Liver (tissue), 9 donors: Measurements from ENCODE around the gene NR2F6. TPM values are rescaled to one million over a fixed set of nuclear protein-coding genes. Genes with fewer than 3 reads are reported as not detected.

Source experiments
- DNase-seq: peaks from one replicate; pipeline ENCODE4 v3.0.0-alpha.2; 2017; ENCODE audit warnings: low spot score
- H3K27ac ChIP-seq, 2 donors: one replicate each; pipeline ENCODE4 v1.7.0; 2013; ENCODE audit warnings: inconsistent platforms in 2 of 2, low read length in 2 of 2, control low read depth in 1 of 2, low read depth in 1 of 2, mild to moderate bottlenecking in 1 of 2
- H3K27me3 ChIP-seq, 4 donors: one replicate each; pipeline versions ENCODE4 v1.6.1 to v1.7.0; 2013; ENCODE audit warnings: low read length in 3 of 4, inconsistent platforms in 1 of 4, mild to moderate bottlenecking in 1 of 4, moderate library complexity in 1 of 4; ENCODE audit not compliant: control insufficient read depth in 4 of 4, insufficient read depth in 4 of 4
- H3K36me3 ChIP-seq, 4 donors: one replicate each; pipeline versions ENCODE4 v1.6.1 to v1.7.0; 2013; ENCODE audit warnings: low read length in 3 of 4, mild to moderate bottlenecking in 3 of 4, low read depth in 1 of 4, moderate library complexity in 1 of 4; ENCODE audit not compliant: control insufficient read depth in 4 of 4, insufficient read depth in 3 of 4
- H3K4me1 ChIP-seq, 4 donors: one replicate each; pipeline versions ENCODE4 v1.6.1 to v1.7.0; 2013; ENCODE audit warnings: low read length in 3 of 4, mild to moderate bottlenecking in 3 of 4, moderate library complexity in 1 of 4; ENCODE audit not compliant: control insufficient read depth in 4 of 4, insufficient read depth in 4 of 4
- H3K4me3 ChIP-seq, 3 donors: one replicate each; pipeline versions ENCODE4 v1.6.1 to v1.7.0; 2013; ENCODE audit warnings: low read length in 3 of 3, control low read depth in 1 of 3, low read depth in 1 of 3, mild to moderate bottlenecking in 1 of 3
- H3K9ac ChIP-seq, 2 donors: one replicate each; pipeline ENCODE4 v1.7.0; 2013; ENCODE audit warnings: low read length in 2 of 2, mild to moderate bottlenecking in 2 of 2, moderate library complexity in 2 of 2, control low read depth in 1 of 2, low read depth in 1 of 2
- H3K9me3 ChIP-seq, 4 donors: one replicate each; pipeline versions ENCODE4 v1.6.1 to v1.7.0; 2013; ENCODE audit warnings: low read length in 3 of 4; ENCODE audit not compliant: control insufficient read depth in 4 of 4
- ATF3 ChIP-seq: IDR thresholded peaks from 2 replicates; pipeline ENCODE4 v1.6.1; 2016; ENCODE audit warnings: antibody characterized with exemption
- EGR1 ChIP-seq, 2 donors: IDR thresholded peaks; 2 replicates each; pipeline ENCODE4 v1.6.1; 2016 to 2018; ENCODE audit warnings: antibody characterized with exemption in 2 of 2, low read depth in 2 of 2
- FOXA1 ChIP-seq: IDR thresholded peaks from 2 replicates; pipeline ENCODE4 v1.6.1; 2016; ENCODE audit warnings: antibody characterized with exemption
- FOXA2 ChIP-seq: IDR thresholded peaks from 2 replicates; pipeline ENCODE4 v1.6.1; 2016; ENCODE audit warnings: antibody characterized with exemption
- GABPA ChIP-seq, 2 donors: IDR thresholded peaks in 1 of 2; conservative IDR thresholded peaks in 1 of 2; 2 replicates each; pipeline ENCODE4 v1.6.1; 2016; ENCODE audit warnings: antibody characterized with exemption in 2 of 2, mild to moderate bottlenecking in 1 of 2, moderate library complexity in 1 of 2
- HNF4A ChIP-seq, 2 donors: conservative IDR thresholded peaks; 2 replicates each; pipeline ENCODE4 v1.6.1; 2016; ENCODE audit warnings: antibody characterized with exemption in 2 of 2, mild to moderate bottlenecking in 2 of 2
- HNF4G ChIP-seq: IDR thresholded peaks from 2 replicates; pipeline ENCODE4 v1.6.1; 2016; ENCODE audit warnings: antibody characterized with exemption
- JUND ChIP-seq, 2 donors: IDR thresholded peaks; 2 replicates each; pipeline ENCODE4 v1.6.1; 2016; ENCODE audit warnings: antibody characterized with exemption in 2 of 2
- NR2F2 ChIP-seq: IDR thresholded peaks from 2 replicates; pipeline ENCODE4 v1.6.1; 2016; ENCODE audit warnings: antibody characterized with exemption
- RAD21 ChIP-seq, 2 donors: IDR thresholded peaks; 2 replicates each; pipeline ENCODE4 v1.6.1; 2016; ENCODE audit warnings: antibody characterized with exemption in 2 of 2, mild to moderate bottlenecking in 2 of 2
- REST ChIP-seq: IDR thresholded peaks from 2 replicates; pipeline ENCODE4 v1.6.1; 2016; ENCODE audit warnings: antibody characterized with exemption, mild to moderate bottlenecking
- SP1 ChIP-seq: IDR thresholded peaks from 2 replicates; pipeline ENCODE4 v1.6.1; 2018; ENCODE audit warnings: antibody characterized with exemption, mild to moderate bottlenecking
- TAF1 ChIP-seq: conservative IDR thresholded peaks from 2 replicates; pipeline ENCODE4 v1.6.1; 2016; ENCODE audit warnings: antibody characterized with exemption, mild to moderate bottlenecking
- YY1 ChIP-seq: IDR thresholded peaks from 2 replicates; pipeline ENCODE4 v1.6.1; 2016; ENCODE audit warnings: antibody characterized with exemption, mild to moderate bottlenecking
- WGBS: extraction: QIAGEN DNeasy Blood & Tissue Kit; methylation state at CpG from one replicate; pipeline ENCODE4 v1.1.7; 2013; 5-methylcytosine and 5-hydroxymethylcytosine counted together
- polyA plus RNA-seq, 2 donors: library from polyadenylated mRNA; stranded (reverse) in 1 of 2; unstranded in 1 of 2; fragments of 200-250 nt in 1 of 2; fragments of >200 nt in 1 of 2; fragmentation: Nextera tagmentation in 1 of 2; extraction: Ambion mirVana in 1 of 2; gene quantifications; one replicate each; pipeline versions ENCODE4 v1.2.1 to v1.2.3, GENCODE V29; 2013 to 2015
- total RNA-seq, 2 donors: library from RNA; depleted of rRNA; stranded (reverse); fragments of >200 nt; gene quantifications; one replicate each; pipeline ENCODE4 v1.2.3, GENCODE V29; 2014
- TF ChIP-seq, protein P1 (sequence below): IDR thresholded peaks from 2 replicates; pipeline ENCODE4 v1.6.1; 2016; ENCODE audit warnings: antibody characterized with exemption
- TF ChIP-seq, protein P2 (sequence below): IDR thresholded peaks from 2 replicates; pipeline ENCODE4 v1.6.1; 2016; ENCODE audit warnings: antibody characterized with exemption
- donor health status: healthy.
- donor health status: healthy.
- donor health status: healthy.
- donor health status: healthy.
- donor health status: healthy.

Gene NR2F6
- total and polyA plus RNA-seq, 4 donors, result 30.5 to 86.1 (median 52.6) TPM

GRCh38 chr19:17259118-17259780 lies 13.5 kb upstream of the NR2F6 start (continued):
- no peak for TF ChIP-seq HNF4G
- TF ChIP-seq FOXA2, result no peak
- TF ChIP-seq NR2F2, result no peak
- TF ChIP-seq JUND (IDR thresholded peaks at IDR 0.05), result no peak
- no peak for TF ChIP-seq YY1
- TF ChIP-seq RAD21 (IDR thresholded peaks at IDR 0.05), result no peak
- TF ChIP-seq SP1, result no peak
- no peak for TF ChIP-seq ATF3
- TF ChIP-seq, protein P1, sequence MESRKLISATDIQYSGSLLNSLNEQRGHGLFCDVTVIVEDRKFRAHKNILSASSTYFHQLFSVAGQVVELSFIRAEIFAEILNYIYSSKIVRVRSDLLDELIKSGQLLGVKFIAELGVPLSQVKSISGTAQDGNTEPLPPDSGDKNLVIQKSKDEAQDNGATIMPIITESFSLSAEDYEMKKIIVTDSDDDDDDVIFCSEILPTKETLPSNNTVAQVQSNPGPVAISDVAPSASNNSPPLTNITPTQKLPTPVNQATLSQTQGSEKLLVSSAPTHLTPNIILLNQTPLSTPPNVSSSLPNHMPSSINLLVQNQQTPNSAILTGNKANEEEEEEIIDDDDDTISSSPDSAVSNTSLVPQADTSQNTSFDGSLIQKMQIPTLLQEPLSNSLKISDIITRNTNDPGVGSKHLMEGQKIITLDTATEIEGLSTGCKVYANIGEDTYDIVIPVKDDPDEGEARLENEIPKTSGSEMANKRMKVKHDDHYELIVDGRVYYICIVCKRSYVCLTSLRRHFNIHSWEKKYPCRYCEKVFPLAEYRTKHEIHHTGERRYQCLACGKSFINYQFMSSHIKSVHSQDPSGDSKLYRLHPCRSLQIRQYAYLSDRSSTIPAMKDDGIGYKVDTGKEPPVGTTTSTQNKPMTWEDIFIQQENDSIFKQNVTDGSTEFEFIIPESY, result no peak

GRCh38 chr19:17256130-17256529 lies 10.4 kb upstream of the NR2F6 start:
- Histone ChIP-seq H3K4me3 (no peak overlapping the region), H3K27me3 (no peaks in the 10 kb centered on the region), H3K4me1 (peaks cover 0 to 8% (median 3%) of the 10 kb centered on the region in 4 donors), H3K36me3 (no peaks in the 10 kb centered on the region), H3K9ac (no peak overlapping the region), H3K9me3 (no peaks in the 10 kb centered on the region), H3K27ac (no peak overlapping the region)
- no peak for DNase-seq
- 88% methylated on average over 3 of the region's 3 CpGs for WGBS
- TF ChIP-seq, protein P2, sequence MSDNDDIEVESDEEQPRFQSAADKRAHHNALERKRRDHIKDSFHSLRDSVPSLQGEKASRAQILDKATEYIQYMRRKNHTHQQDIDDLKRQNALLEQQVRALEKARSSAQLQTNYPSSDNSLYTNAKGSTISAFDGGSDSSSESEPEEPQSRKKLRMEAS, result no peak
- TF ChIP-seq GABPA (IDR thresholded peaks at IDR 0.05 in 1 of 2, conservative IDR thresholded peaks at IDR 0.05 in 1 of 2) (no peak), FOXA2 (no peak), SP1 (no peak), HNF4A (conservative IDR thresholded peaks at IDR 0.05) (no peak), FOXA1 (no peak), NR2F2 (no peak), TAF1 (no peak), ATF3 (no peak), RAD21 (IDR thresholded peaks at IDR 0.05) (no peak), EGR1 (IDR thresholded peaks at IDR 0.05; ENCODE audit: low read depth in 2 of 2) (no peak), REST (no peak)
- TF ChIP-seq, protein P1, result no peak
